NB4 (cell line): ENCODE results near the gene RASA3.
"Not testable (repeated sequence)": the region's sequence is repeated elsewhere in the genome, so short reads cannot be mapped to it uniquely, and the experiment has no call there.

ENCODE experiments used
- DNase-seq: peaks from one replicate; pipeline ENCODE4 v3.0.0; 2010; ENCODE audit warnings: low read depth
- H3K4me3 ChIP-seq: one replicate; pipeline ENCODE4 v1.5.1; 2011; ENCODE audit warnings: mild to moderate bottlenecking, low read depth, low read length, moderate library complexity
- MYC ChIP-seq: IDR thresholded peaks from 2 replicates; pipeline ENCODE4 v1.6.1; 2011; ENCODE audit warnings: low read depth, low read length
- POLR2A ChIP-seq: IDR thresholded peaks from 2 replicates; pipeline ENCODE4 v1.6.1; 2011; ENCODE audit warnings: mild to moderate bottlenecking; ENCODE audit not compliant: insufficient read length; ENCODE audit errors: extremely low read depth
- TF ChIP-seq, protein P1 (sequence below): IDR thresholded peaks from one replicate; pipeline ENCODE4 v1.5.1; 2012; ENCODE audit warnings: low read depth, low read length
- TF ChIP-seq, protein P2 (sequence below): IDR thresholded peaks from 2 replicates; pipeline ENCODE4 v1.6.1; 2011; ENCODE audit warnings: low read depth, low read length

Gene RASA3

DNA sequence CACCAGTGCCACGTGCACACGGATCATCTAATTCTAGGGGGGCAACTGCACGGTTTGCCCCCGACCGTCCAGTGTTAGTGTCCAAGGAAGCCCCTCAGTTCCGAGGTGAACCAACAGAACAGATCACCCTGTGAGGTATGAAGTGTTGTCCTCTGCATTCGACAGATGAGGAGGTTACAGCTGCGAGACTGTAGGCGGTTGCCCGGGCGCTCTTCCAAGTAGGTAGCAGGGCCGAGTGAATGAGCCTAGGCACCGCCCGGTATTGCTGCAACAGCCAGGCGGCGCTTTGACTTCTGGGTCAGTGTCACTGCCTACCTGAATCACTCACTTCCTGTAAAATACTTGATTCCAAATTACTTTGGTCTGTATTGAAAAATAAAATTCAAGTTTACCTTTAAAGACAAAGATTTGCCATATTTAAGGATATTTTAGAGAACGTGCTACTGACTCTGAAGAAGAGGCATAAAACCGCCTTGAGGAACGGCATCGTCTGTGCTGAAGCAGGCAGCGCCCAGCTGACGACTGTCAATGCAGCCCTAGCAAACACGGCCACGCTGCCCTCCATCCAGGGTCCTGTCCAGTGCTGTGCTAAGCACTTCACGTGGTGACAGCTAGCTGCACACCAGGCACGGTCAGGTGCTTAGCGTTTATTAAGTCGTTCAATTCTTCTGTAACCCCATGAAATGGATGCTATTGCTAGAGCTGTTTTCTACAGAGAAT, 19.3 kb upstream of the RASA3 start:
- TF ChIP-seq POLR2A (no peak), MYC (no peak)
- TF ChIP-seq, protein P1, sequence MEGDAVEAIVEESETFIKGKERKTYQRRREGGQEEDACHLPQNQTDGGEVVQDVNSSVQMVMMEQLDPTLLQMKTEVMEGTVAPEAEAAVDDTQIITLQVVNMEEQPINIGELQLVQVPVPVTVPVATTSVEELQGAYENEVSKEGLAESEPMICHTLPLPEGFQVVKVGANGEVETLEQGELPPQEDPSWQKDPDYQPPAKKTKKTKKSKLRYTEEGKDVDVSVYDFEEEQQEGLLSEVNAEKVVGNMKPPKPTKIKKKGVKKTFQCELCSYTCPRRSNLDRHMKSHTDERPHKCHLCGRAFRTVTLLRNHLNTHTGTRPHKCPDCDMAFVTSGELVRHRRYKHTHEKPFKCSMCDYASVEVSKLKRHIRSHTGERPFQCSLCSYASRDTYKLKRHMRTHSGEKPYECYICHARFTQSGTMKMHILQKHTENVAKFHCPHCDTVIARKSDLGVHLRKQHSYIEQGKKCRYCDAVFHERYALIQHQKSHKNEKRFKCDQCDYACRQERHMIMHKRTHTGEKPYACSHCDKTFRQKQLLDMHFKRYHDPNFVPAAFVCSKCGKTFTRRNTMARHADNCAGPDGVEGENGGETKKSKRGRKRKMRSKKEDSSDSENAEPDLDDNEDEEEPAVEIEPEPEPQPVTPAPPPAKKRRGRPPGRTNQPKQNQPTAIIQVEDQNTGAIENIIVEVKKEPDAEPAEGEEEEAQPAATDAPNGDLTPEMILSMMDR = no peak
- TF ChIP-seq, protein P2, sequence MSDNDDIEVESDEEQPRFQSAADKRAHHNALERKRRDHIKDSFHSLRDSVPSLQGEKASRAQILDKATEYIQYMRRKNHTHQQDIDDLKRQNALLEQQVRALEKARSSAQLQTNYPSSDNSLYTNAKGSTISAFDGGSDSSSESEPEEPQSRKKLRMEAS = no peak
- no peak overlapping the region for H3K4me3 ChIP-seq
- DNase-seq = peak; percentile 60

DNA sequence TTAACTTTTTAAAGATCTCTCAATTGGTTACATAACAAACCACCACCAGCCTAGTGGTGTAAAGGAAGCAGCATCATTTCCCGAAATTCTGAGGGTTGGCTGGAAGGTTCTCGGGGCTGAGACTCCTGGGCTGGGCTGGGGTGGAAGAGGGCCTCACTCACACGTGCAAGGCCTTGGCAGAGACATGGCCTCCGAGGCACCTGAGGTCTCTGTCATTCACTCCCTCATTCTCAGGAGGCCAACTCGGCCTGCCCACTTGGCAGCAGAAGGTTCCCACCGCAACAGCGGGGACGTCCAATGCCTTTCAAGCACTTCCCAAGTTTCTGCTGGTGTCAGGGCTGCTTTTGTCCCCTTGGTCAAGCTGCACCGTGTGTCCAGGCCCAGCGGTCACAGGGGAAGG, 18.6 kb upstream of the RASA3 start:
- H3K4me3 ChIP-seq = no peak overlapping the region
- TF ChIP-seq, protein P1 = no peak
- no peak for TF ChIP-seq MYC
- TF ChIP-seq, protein P2 = no peak
- TF ChIP-seq POLR2A = no peak
- DNase-seq = no peak

DNA sequence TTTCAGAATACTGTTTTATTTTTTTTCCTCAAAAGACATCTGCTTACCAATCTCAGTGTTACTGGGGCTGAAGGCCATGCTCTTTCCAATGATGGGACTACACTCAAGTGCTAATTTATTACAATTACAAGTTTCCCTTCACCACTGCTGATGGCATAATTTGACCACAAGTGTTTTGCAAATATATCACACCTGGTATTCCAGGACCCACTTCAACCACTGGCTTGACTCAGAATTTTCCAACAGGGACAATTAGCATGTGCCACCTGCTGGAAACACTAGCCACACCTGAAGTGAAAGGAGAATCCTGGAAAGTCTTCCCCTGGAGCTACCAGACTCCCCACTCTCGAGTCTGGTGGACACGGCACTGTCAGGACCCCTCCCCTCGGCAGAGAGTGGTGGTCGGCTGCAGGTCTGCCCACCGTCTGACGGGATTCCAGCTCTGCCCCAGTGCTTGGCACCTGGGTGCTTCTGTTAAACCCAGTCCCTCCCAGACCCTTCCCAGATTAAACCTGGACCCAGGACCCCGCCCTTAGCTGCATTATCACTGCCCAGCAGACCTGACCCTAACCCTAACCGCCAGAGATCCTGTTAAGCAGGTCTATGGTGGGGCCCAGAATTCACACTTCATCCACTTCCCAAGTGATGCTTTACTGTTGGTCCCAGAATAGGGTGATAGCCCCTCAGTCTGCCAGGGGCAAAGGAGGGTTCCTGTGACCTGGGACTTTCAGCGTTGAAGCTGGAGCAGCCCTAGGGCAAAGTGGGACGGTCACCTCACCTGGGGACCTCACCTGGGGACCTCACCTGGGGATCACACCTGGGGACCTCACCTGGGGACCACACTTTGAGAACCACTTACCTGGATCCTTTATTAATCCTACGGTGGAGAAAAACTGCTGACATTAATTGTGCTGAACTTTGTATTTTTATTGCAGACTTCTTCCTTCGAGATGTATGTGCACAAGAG, 17.6 kb upstream of the RASA3 start:
- no peak overlapping the region for H3K4me3 ChIP-seq
- TF ChIP-seq POLR2A = no peak
- TF ChIP-seq, protein P1 = no peak
- TF ChIP-seq, protein P2 = no peak
- no peak for TF ChIP-seq MYC
- DNase-seq = no peak

DNA sequence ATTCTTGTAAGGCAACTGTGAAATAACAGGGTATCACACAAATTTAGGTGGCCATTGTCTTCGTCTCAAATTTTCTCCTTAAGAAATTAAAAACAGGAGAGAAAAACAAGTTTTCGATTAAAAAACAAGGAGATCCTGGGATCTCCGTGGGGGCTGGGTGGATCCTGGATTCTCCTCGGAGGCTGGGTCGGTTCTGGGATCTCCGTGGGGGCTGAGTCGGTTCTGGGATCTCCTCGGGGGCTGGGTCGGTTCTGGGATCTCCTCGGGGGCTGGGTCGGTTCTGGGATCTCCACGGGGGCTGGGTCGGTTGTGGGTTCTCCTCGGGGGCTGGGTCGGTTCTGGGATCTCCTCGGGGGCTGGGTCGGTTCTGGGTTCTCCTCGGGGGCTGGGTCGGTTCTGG, 16.5 kb upstream of the RASA3 start:
- not testable (repeated sequence) for DNase-seq

DNA sequence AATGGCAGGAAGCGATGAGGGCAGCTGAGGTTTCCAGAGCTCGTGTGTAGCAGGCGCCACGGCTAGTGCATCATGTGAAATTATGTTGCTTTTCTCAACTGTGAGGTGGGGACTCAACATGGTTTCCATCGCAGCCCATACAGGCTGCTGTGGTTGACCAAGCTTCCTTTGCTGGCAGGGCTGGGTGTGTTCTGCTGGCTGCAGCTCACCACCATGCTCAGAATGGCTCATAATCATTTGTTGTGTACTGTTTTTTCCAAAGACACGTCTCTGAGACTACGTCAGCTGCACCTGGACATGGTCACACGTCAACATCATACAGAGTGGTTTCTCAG, 16.1 kb upstream of the RASA3 start:
- DNase-seq = peak; percentile 82
- TF ChIP-seq POLR2A = no peak
- TF ChIP-seq, protein P2 = peak; percentile 50
- no peak overlapping the region for H3K4me3 ChIP-seq

More for the DNA sequence above, 16.5 kb upstream of the RASA3 start:
- not testable (repeated sequence) for H3K4me3 ChIP-seq

DNA sequence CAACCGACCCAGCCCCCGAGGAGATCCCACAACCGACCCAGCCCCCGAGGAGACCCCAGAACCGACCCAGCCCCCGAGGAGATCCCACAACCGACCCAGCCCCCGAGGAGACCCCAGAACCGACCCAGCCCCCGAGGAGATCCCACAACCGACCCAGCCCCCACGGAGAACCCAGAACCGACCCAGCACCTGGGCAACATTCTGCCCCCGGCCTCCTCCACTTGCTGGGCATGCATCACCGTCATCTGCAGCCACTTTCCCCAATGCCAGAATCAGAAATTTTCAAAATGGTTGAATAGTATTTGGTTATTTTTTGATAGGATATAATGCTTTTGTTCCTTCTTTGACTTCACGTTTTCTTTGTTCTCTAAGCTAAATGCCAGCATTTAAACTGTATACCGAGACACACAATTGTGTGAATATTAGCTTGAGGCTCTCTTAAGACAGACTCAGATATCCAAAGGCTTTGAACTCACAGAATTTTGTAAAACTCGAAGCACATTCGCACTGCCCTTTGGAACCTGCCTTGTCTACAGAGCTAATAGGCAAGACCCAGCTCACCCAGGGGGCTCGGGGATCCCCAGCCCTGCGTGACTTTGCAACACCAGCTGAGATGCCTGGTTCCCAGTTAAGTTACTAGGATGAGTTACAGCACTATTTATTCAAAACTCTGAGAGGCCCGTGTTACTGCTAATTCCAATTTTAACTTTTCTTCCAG, 15.5 kb upstream of the RASA3 start:
- DNase-seq = no peak
- H3K4me3 ChIP-seq = no peak overlapping the region
- TF ChIP-seq POLR2A (no peak), MYC (no peak)
- TF ChIP-seq, protein P2 = no peak
- TF ChIP-seq, protein P1 = no peak
